HG03432 (cell line): ENCODE results near the gene MS4A18.

Source experiments
- ATAC-seq: cut with Tn5 transposase; IDR thresholded peaks from one replicate; pipeline ENCODE4 v1.9.1; 2021; ENCODE audit warnings: mild to moderate bottlenecking, moderate library complexity; ENCODE audit not compliant: unreplicated experiment

MS4A18 gene

DNA sequence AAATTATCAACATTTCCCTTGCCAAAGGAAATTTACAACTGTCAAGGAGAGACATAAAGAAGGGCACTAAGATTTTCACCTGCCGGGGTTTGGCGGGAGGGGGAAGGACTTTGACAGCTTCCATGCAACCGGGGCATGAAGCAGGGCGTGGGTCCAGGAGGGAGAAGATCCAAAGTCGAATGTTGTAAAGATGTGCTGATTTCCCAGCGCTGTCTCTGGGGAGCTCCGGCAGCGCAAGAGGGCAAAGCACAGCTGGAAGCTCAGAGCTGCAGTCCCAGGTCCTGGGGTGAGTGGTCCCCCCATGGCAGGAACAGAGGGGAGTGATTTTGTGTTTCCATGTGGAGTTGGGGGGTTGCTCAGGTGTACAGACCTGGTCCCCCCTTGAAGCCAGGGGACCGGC, 60.6 kb downstream of the MS4A18 start, which contains the start of gene MS4A10:
Gene MS4A10, plus strand, starts transcription at position 198 of the 400 bp plus-strand sequence. CDS start 5,003 bp downstream, outside the sequence.
- ATAC-seq: no peak

GRCh38 chr11:60785806-60786361, 61.4 kb downstream of the MS4A18 start:
- ATAC-seq: no peak

DNA sequence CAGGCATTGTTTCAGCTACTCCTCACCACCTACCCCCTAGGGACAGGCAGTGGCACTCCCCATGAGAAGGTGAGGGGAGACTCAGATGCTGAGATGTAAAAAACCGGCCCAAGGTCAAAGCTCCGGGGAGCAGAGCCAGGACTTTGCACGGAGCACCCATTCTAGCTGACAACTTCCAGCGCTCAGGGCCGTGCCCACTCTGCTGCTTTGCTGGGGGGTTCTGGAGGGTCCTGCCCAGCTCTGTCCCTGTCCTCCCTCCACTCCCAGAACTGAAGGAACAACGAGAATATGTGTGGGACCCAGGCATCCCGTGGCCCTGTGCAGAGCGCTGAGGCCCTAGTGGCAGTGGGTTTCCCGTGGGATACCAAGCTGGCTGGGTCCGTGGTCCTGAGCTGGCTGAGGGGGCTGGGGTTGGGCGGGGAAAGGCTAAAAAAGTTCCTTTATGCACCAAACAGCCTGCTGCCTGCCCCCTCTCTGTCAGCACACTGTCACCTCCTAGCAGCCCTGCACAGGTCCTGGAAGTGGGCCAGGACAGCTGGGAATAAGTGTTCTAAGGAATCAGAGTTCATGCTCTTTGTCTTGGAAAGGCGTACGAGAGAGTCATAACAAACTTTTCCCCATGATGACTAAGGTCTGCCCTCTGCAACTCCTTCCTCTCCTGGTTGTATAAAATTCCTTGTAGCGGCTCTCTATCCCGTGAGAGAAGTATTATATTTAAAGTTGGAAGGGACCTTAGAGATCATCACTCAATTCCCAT, 62.5 kb downstream of the MS4A18 start:
- no peak for ATAC-seq

GRCh38 chr11:60788401-60789125, 64.0 kb downstream of the MS4A18 start:
- ATAC-seq: no peak

- ATAC-seq: no peak
Observed at GRCh38 chr11:60790726-60791125, 66.2 kb downstream of the MS4A18 start.

- no peak for ATAC-seq
Observed at GRCh38 chr11:60791153-60791933, 66.8 kb downstream of the MS4A18 start.

GRCh38 chr11:60792521-60792920, 68.0 kb downstream of the MS4A18 start:
- no peak for ATAC-seq
